ENCODE results near the gene AQP12A. TPM values are rescaled to one million over a fixed set of nuclear protein-coding genes. Genes with fewer than 3 reads are reported as not detected.

AQP12A gene
- total RNA-seq, 1 donor, result not detected

- no peak for TF ChIP-seq CTCF (IDR thresholded peaks at IDR 0.05; ENCODE audit: insufficient read depth, low read length)
- DNase-seq (ENCODE audit: low read depth), result no peak
- H3K4me3 ChIP-seq (ENCODE audit: low read depth, low read length), result no peak overlapping the region
These were observed 29.0 kb upstream of the AQP12A start for GRCh38 chr2:240662681-240663080.

- H3K4me3 ChIP-seq (ENCODE audit: low read depth, low read length), result no peak overlapping the region
- no peak for DNase-seq (ENCODE audit: low read depth)
- no peak for TF ChIP-seq CTCF (IDR thresholded peaks at IDR 0.05; ENCODE audit: insufficient read depth, low read length)
These were observed 28.0 kb upstream of the AQP12A start for GRCh38 chr2:240663546-240664190.

- H3K4me3 ChIP-seq (ENCODE audit: low read depth, low read length), result no peak overlapping the region
- TF ChIP-seq CTCF (IDR thresholded peaks at IDR 0.05; ENCODE audit: insufficient read depth, low read length), result no peak
- DNase-seq (ENCODE audit: low read depth), result no peak
These were observed 27.0 kb upstream of the AQP12A start for GRCh38 chr2:240664622-240665021.

- no peak for DNase-seq (ENCODE audit: low read depth)
- no peak for TF ChIP-seq CTCF (IDR thresholded peaks at IDR 0.05; ENCODE audit: insufficient read depth, low read length)
- H3K4me3 ChIP-seq (ENCODE audit: low read depth, low read length), result no peak overlapping the region
These were observed 21.3 kb upstream of the AQP12A start for GRCh38 chr2:240670402-240670801.

- no peak for TF ChIP-seq CTCF (IDR thresholded peaks at IDR 0.05; ENCODE audit: insufficient read depth, low read length)
- no peak overlapping the region for H3K4me3 ChIP-seq (ENCODE audit: low read depth, low read length)
- DNase-seq (ENCODE audit: low read depth), result no peak
These were observed 20.7 kb upstream of the AQP12A start for GRCh38 chr2:240670950-240671349.

GRCh38 chr2:240672076-240672700, 19.5 kb upstream of the AQP12A start:
- DNase-seq (ENCODE audit: low read depth), result no peak
- H3K4me3 ChIP-seq (ENCODE audit: low read depth, low read length), result no peak overlapping the region
- TF ChIP-seq CTCF (IDR thresholded peaks at IDR 0.05; ENCODE audit: insufficient read depth, low read length), result no peak

Measured in fibroblast of the aortic adventitia (primary cell).